CD4-positive, alpha-beta T cell treated with Interleukin-6 at 100 ng/mL for 8 hours (primary cell): ENCODE data around the gene ITGA6.

Experiments used
- DNase-seq: peaks from one replicate; pipeline ENCODE4 v3.0.0-alpha.2; 2020; ENCODE audit warnings: mixed read lengths, low spot score

The ITGA6 gene

DNA sequence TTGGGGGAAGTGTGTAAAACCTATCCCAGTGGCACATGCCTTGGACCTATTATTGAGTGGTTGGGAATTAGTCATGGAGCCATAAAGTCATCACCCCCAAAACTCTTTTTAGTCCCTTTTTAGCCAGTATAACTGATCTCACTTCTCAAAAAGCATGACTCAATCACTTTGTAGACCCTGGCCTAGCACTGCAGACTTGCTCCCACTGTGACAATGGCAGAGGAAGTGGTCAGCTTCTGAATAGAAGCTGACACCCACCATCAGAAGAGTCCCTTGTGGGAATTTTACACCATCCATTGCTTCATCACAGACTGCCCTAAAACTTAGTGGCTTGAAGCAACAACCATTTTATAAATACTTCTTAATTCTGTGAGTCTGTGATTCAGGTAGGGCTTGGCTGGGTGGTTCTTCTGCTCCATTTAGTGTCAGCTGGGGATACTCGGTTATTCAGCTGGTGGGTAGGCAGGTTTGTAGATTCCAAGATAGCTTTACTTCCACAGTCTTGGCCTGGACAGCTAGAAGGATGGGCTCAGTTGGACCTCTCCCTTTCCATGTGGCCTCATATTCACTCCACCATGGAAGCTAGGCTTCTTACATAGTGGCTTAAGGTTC is 10.8 kb upstream of the ITGA6 start:
- DNase-seq = no peak

DNA sequence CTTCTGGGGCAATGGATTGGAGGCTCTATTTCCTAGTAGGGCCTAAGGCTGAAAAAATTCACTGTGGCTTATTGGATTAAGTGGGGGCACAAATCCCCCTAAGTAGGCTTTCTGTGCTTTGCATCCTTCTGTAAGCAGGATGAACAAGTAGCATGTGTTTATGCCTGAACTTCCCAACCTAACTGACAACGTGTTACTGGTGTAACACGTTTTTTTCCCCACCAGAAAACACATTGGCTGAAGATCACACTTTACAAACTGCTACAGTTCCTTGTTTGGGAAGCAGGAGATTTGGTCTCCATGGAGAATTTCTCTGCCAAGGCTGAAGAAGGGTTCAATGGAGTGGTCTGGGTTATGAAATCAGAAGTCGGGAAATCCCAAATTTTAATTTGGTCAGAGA is 7.2 kb upstream of the ITGA6 start:
- no peak for DNase-seq

DNA sequence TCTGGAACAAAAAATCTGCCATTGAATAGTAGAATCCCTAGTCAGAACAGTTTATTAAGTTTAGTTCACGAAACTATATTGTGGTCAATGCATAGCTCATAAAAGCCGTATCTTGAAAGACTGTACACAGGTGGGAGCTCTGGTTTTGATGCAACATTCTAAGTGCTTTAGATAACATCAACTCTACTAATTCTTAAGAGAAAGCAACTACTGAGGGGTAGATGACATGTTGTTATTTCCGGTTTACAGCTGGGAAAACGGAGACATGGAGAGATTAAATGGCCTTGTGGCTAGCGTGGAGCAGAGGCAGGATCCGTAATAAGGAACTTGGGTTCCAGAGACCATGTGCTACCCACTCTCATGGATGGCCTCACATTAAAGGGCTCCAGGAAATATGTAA is 4.2 kb upstream of the ITGA6 start:
- DNase-seq = no peak

DNA sequence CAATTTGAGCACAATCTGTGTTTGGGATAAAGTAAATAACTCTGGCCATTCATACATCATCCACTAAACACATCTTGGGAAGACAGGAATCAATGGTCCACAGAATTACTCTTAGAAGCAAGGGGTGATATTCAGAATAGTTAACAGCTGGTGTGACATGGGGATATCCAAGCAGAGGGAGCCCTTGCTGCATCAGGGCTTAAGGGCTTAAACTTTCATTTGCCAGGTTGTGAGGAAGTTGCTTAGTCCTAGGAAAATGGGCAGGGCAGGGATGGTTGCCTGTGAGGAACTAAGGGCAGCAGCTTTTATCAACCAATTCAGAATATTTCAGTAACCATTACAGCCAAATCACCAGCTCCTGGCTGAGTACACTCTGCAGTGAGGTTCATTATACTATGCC is 2.0 kb upstream of the ITGA6 start:
- DNase-seq = no peak

DNA sequence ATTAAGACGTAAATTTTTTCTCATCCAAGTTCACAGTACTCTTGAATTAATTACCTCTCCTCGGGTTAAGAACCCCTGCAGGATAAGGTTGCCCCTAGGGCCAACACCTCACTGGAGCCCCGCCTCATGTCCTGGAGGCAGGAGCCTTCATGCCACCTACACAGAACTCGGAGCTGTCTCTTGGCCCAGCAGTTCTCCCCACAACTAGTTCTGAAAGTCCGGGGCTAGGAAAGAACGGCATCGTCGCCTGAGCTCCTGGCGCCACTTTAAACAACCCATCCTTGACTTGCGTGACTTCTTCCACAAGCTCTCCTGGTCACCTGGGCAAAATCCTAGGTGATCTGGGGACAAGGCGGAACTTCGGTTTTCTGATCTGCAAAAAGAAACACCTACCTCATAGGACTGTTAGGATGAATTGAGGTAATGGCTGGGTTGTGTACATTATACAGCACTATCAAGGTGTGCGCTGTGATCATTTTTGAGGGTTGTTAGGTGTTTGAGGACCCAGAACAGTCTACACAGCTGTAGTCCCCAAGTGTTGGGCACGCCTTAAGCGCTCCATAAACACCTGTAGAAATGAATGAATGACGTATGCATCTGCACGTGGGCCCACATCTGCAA is 641 bp upstream of the ITGA6 start:
- no peak for DNase-seq

DNA sequence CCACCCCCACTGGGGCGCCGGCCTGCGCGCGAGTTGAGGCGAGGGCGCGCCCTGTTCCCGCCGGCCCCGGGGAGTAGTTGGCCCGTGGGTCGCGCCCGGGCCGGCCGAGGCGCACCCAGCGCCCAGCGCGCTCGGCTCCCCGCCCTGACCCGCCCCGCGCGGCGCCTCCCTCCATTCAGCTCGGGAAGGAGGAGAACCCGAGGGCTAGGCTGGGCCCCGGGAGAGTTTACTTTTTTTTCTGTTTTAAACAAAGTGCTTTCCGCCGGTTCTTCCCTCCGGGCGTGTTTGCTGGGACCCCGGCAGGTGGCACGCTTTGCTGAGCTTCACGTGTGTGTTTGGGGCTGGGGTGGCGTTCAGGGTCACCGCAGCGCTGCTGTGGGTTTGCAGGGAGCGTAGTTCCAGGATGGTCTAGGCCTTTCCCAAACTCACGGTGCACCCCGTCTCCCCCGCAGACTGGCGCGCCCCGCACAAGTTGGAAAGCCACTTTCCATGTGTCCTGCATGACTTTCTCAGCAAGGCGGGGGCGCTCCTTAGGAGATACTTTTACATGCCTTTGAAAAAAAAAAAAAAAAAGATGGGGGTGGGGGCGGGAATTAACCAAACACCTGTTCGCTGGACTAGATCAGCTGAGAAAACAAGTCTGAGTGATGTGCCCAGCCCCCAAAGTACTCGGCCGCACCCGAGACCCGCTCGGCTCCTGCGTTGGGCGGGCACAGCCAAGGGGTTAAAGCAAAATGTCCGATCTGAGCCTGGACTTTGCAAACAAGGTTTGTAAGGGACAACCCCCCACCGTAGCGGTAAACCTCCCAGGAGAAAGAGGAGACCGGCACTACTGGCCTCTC is 825 bp downstream of the ITGA6 start:
- DNase-seq = peak; percentile 72

DNA sequence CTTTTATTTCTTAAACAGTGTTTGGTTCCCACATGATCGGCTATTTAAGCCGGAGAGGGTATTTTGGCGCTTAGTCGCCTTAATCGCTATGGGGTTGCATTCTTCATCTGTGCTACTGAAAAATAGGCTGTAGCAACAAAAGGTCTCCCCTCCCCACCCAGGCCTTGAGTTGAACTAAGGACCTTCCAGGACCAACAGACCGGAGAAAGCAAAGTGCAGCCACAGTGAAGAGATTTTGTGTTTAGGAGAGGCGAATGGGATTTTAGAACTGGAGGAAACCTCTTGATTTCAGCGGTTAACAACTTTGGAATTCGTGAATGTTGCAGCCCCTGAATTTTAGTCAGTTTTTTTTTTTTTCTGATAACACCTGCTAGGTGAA is 1.4 kb downstream of the ITGA6 start:
- no peak for DNase-seq

DNA sequence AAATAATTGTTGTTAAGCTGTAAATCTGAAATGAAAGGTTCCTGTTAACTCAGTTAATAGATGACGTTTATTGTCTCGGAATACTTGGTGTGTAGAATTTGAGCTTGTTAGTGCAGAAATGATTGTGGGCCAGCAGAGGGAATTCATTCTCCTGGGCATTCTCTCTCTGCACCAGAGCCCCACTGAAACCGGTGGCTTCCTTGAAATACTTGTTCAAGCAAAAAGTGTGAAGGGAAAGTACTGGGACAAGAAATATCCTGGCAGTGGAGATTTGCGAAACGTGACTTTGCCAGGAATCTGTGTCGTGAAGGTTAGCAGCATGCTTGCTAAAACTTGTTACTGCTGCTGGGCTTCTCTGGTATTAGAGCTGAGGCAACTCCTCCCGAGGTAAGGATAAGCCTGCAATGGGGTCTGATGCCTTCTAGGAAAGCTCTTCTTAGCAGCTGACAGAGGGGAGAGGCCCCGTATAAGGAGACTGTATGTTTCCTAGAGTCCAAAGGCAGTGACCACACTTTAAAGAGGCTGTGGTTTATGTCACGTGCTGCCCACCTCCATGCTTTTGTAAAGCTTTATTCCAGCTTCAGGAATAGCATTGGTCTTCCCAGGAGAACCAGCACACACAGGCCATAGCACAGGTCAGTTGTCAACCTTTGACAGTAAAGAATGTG is 2.0 kb downstream of the ITGA6 start:
- DNase-seq = no peak

DNA sequence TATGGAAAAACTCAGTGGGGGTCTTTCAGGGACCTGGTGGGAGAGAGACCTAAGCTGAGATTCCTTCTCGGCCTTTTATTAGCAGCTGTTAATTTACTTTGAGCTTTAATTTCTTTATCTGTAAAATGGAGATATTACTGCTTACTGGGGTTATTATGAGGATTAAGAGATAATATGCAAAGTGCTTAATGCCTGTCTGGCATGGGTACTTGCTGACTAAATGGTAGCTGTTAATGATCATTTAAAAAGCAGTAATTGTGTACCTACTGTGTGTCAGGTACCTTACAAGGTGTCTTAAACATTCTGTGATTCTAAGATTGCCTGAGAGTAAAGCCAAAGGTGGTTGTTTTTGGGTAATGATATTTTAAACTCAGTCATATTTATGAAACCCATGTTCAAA is 2.6 kb downstream of the ITGA6 start:
- DNase-seq = no peak

DNA sequence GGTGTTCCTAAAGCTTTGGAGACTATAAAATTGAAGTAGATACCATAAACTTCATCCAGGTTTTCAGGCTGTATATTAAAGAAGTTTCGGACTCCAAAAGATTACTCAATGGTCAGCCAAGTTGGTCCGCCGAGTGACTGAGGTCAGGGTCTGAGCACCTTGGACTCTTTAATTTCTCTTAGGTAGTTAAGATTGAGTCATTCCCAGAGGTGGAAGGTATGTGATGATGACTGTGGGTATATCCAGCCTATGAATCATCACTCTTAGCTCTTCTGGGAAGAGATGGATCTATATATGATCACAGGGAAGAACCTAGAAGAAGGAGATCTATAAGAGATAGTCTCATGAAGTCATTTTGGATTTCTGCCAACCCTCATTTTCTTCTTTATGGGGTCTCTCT is 3.3 kb downstream of the ITGA6 start:
- DNase-seq = no peak

DNA sequence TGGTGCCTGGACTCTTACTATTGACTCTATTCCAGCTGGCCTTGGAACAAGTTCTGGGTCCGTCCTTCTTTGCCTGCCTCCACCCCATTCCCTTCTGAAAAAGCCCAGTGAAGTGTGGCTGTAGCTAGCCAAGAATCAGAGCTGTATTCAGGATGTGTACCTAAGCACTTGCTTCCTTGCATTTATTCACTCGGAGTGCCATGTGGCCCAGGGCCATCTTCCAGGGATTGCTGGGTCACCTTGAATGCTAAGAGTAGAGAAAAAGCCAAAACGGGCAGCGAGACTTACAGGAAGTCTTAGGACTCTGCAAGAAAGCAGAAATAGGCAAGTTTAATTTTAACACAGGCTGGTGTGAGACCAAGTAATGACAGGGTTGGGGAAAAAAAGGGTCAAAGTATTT is 4.1 kb downstream of the ITGA6 start:
- no peak for DNase-seq

DNA sequence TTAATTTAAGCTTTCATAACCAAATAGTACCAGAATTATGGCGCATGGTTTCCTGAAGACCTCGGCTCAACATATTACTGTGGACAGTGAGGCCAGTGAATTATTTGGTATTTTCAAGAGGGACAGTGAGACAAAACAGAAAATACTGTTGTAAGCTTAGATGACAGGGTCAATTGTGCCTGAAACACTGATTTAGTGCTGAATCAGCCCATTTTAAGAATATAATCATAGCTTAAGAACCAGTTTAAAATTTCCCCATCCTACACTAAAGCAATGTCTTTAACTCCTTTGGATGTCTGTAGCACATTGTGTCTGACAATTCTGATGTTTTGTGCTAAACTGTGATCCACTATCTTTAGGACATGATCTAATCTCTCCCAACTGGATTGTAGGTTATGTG is 4.6 kb downstream of the ITGA6 start:
- DNase-seq = no peak

DNA sequence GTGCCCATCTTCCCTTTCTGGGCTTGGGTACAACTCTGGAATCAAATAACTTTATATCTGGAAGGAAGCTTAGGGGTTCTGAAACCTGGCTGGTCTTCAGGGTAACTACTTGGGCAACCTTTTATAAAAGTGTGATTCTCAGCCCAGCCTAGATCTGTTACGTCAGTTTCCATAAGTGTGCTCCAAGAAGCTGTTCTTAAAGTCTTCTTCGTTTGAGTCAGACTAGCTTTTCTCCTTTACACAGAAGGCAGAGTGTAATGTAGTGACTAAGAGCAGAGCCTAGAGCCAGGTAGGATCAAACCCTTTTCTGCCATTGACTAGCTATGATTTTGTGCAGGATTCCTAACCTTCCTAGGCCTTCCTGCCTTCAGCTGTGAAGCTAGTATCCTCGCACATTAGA is 5.8 kb downstream of the ITGA6 start:
- DNase-seq = no peak

DNA sequence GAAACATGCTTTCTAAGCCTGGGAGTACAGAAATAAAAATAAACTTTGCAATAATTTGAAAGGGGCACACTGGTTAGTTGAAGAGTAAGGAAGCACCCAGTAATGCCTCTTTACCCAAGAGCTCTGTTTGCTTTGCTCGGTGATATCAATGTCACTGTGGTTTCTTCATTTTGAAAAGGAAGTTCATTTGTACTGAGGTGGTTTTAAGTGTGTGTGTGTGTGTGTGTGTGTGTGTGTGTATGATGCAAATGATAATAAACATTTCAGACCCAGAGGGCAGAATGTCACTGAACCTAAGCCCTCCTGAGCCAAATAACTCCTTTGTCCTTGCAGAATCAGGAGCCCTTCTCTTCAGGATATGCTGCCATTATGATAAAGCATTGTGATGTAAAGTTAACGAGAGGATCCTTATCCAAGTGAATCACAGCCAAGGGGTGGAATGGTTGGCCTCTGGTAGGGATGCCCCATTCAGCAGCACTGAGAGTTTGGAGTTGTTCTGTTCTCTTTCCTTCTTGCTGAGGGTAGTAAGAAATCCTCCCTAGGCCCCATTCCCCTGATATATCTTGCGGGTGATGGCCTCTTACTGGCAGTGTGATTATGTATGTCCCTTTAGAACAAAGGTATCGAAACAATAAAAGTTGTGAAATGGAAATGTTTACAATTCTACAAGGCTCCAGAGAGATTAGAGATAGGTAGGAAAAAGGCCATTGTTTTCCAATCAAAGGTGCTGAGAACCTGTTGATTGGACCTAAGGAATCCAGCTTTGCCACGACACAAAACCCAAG is 7.6 kb downstream of the ITGA6 start:
- peak; percentile 70 for DNase-seq

DNA sequence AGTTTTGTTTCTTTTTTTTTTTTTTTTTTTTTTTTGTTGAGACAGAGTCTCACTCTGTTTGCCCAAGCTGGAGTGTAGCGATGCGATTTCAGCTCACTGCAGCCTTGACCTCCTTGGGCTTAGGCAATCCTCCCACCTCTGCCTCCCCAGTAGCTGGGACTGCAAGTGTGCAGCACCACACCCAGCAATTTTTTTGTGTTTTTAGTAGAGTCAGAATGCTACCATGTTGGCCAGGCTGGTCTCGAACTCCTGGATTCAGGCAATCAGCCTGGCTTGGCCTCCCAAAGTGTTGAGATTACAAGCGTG is 8.2 kb downstream of the ITGA6 start:
- DNase-seq = no peak

DNA sequence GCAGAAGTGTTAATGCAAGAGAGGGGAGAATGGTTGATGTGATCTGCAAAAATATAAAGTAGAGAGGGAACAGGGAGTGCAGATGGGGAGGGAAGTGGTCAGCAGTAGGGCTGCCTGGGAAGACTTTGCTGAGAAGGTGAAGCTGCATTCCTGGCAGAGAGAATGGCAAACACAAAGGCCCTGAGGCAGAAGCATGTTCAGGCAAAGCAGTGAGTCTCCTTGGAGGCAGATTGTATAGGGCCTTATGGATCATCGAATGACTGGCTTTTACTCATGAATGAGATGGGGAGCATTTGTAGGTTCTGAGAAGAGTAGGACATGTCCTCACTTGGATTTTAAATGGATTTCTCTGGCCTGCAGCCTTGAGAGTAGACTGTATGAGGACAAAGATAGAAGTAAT is 9.5 kb downstream of the ITGA6 start:
- DNase-seq = no peak

DNA sequence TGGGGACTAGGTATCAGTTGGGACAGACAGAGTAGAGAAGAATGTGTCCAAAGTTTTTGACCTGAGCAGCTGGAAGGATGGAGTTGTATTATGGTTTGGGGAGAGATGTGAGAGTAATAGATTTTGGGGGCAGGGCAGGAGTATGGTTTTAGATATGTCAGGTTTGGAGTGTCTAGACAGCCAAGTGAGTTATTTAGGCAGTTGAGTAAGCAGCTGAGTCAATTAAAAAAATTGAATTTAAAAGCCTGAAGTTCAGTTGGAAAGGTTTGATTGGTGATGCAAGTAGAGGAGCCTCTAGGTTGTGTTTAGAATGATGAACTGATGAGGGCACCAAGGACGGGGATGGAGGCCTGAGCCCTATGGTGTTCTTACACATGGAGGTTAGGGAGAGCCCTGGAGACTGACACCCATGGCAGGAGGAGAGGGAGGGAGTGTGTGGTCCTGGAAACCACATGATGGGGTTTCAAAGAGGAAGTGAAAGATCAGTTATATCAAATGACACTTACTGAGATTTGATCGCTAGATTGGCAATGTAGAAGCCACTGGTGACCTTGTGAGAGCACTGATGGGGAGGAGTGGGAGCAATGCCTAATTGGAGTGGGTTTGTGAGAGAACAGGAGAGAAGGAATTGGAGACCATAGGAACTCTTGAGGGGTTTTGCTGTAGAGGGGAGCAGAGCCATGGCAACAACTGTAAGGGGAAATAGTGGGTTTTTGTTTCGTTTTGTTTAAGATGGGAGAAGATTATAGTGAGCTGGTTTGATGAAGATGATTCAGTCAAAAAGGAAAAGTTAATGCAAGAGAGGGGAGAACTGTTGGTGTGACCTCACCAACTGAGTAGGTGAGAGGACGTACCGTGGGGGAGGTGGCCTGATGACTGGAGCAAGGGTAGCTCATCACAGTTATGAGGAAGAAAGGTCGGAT is 10.3 kb downstream of the ITGA6 start:
- DNase-seq = no peak

DNA sequence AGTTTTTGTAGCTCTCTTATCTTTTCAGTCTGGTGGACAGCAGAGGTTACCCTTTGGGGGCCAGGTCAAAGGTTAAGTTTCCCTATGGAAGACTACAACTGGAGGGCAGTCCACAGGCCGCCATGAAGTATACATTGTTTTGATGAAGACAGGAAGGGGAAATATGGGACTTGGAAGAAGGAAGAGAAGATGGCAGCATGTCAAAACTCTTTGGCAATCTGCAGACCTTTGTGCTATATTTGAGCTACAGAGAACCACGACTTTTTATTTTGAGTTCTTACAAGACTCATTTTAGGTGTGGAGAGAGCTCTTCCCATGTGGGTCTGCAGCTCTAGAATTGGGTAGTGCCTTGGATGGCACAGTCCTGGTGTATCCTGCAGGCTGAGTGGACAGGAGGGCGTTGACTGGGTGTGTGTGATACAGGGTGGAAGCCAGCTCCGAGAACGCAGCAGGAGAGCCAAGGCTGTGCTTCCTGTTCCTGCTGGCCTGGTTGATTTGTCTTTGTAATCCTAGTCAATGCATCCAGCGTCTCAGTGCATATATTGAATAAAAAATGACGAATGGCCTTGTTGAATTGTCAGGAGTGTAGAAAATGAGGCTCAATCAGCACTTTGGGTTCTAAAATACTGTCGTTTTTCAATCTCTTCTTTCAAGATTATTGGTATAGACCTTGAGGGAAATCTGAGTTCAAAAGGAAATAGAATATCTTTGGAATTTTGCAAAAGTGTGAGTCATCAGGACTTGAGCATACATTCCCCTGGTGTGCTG is 11.5 kb downstream of the ITGA6 start:
- no peak for DNase-seq

DNA sequence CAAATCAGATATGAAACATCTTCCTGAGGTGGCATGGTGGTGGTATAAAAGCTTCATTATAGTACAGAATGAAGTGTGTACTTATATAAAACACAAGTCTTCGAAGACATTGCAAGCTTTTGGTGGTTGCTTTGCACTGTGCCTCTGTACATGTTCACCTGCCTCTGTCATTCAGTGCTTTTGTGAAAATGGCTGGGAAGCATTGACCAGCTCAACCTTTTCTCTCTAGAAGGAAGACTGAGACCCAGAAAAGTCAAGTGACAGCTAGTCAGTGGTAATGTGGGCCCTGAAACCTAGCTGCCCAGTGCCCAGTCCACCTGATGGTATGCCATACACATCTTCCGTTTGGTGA is 12.1 kb downstream of the ITGA6 start:
- no peak for DNase-seq

DNA sequence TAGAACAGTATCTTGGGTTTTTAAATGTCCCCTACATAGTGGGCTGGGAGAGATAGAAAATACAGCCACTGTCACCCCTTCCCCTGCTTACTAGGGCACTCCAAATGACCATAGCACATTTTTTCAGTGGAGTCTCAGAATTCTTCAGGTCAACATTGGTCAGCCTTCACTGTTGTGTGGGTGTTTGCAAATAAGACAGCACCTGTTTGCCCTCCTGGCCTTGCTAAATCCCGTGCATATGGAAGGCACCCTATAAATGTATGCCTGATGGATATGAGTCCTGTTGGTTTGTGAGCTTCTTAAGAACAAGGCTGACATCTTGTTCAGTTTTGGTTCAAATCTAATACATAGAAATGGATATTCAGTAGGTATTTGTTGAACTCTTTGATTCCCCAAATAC is 12.5 kb downstream of the ITGA6 start:
- DNase-seq = no peak

DNA sequence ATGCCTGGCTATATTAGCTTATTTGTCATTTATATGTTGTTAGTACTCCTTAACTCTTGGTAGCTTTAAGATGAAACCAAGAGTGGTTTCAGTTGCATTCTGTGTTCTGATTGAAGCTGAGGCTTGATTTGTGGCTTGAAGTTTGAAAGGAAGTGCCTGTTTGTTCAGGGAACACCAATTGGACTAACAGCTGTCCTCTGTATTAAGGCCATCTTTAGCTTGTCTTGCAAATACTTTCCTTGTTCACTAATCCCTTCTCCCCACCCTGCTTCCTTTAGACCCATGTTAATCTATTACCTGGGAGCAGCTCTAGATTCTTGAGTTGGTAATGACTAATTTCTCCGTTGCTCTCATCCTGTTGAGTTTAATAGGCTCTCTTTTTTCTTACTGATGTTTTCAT is 13.4 kb downstream of the ITGA6 start:
- no peak for DNase-seq
